Measurements from ENCODE around the gene CLIC1.

GRCh38 chr6:31718265-31718664 is 18.1 kb downstream of the CLIC1 start:
- TF ChIP-seq CTCF (IDR thresholded peaks at IDR 0.05) (no peak), POLR2A (IDR thresholded peaks at IDR 0.05) (no peak), POLR2AphosphoS5 (IDR thresholded peaks at IDR 0.05) (peak in 2 of 3 donors; percentile 23 to 51)

Data from transverse colon (tissue), 4 donors.